ENCODE data around the gene GAB2.

Gene GAB2

DNA sequence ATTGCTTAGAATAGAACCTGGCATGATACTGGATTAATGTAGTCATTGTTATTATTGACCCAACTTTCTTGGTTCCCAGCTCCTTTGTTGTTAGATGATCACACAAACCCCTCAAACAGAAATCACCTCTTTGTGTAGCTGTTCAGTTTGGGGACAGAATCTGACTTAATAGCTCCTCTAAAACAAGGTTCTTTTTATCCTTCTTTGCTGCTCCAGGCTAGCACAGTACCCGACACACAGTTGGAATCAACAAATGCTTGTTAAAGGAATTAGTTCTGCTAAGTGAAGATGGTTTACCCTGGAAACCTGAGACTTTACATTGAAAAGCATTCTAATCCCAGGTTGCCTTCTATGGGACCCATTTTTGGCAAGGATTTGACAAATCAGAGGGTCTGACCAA, 43.9 kb downstream of the GAB2 start:
- Histone ChIP-seq H3K27me3 (ENCODE audit: control insufficient read depth in 1 of 2, insufficient read depth in 2 of 2, low read length in 2 of 2) (no peaks in the 10 kb centered on the region), H3K36me3 (ENCODE audit: control insufficient read depth in 1 of 2, insufficient read depth in 2 of 2, low read length in 2 of 2) (peaks cover 0 to 4% of the 10 kb centered on the region in 2 donors), H3K4me3 (ENCODE audit: low read depth in 1 of 2, low read length in 2 of 2) (no peak overlapping the region), H3K9me3 (ENCODE audit: control insufficient read depth in 1 of 2, low read length in 2 of 2) (peaks cover 0 to 3% of the 10 kb centered on the region in 2 donors), H3K9ac (ENCODE audit: low read depth in 1 of 2, low read length in 2 of 2) (no peak overlapping the region), H3K4me1 (ENCODE audit: control insufficient read depth in 1 of 2, insufficient read depth in 2 of 2, low read length in 2 of 2) (peaks cover 8 to 30% of the 10 kb centered on the region in 2 donors), H3K27ac (ENCODE audit: low read depth, low read length) (no peak overlapping the region)

- peaks cover 8 to 29% of the 10 kb centered on the region in 2 donors for H3K4me1 ChIP-seq (ENCODE audit: control insufficient read depth in 1 of 2, insufficient read depth in 2 of 2, low read length in 2 of 2)
- no peak overlapping the region for H3K9ac ChIP-seq (ENCODE audit: low read depth in 1 of 2, low read length in 2 of 2)
- no peak overlapping the region for H3K4me3 ChIP-seq (ENCODE audit: low read depth in 1 of 2, low read length in 2 of 2)
- no peak overlapping the region for H3K27ac ChIP-seq (ENCODE audit: low read depth, low read length)
- H3K36me3 ChIP-seq (ENCODE audit: control insufficient read depth in 1 of 2, insufficient read depth in 2 of 2, low read length in 2 of 2): peaks cover 0 to 2% of the 10 kb centered on the region in 2 donors
- no peaks in the 10 kb centered on the region for H3K27me3 ChIP-seq (ENCODE audit: control insufficient read depth in 1 of 2, insufficient read depth in 2 of 2, low read length in 2 of 2)
- H3K9me3 ChIP-seq (ENCODE audit: control insufficient read depth in 1 of 2, low read length in 2 of 2): peaks cover 0 to 3% of the 10 kb centered on the region in 2 donors
Measured at GRCh38 chr11:78372114-78372768, 45.4 kb downstream of the GAB2 start.

DNA sequence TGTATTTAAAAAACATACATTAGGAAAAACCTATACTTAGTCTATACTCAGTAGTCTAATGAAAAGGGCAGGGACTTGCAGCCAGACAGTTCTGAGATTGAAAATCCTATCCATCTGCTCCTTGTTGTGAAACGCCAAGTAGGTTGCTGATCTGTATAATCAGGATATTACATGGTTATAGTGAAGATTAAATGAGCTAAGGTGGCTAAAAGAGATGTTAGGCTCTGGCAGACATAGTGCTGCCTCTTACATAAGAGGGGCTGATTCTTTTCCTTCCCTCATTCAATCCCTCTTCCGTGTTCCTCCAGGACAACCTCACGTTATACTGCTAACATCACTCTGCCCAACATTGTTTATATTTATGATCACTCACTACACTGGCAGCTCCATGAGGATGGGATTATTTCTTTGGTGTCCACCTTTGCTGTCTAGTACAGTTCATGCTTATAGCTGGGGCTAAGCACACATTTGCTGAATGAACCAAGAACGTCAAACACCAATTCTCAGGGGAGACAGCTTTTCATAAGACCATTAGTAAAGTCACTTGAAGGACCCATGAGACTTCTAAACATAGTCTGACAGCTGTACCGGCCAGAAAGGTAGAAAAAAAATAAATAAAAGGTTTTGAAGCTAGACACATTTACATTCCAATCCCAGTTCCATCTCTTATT, 46.3 kb downstream of the GAB2 start:
- Histone ChIP-seq H3K27me3 (ENCODE audit: control insufficient read depth in 1 of 2, insufficient read depth in 2 of 2, low read length in 2 of 2) (no peaks in the 10 kb centered on the region), H3K9me3 (ENCODE audit: control insufficient read depth in 1 of 2, low read length in 2 of 2) (no peaks in the 10 kb centered on the region), H3K4me1 (ENCODE audit: control insufficient read depth in 1 of 2, insufficient read depth in 2 of 2, low read length in 2 of 2) (peaks cover 8 to 29% of the 10 kb centered on the region in 2 donors), H3K27ac (ENCODE audit: low read depth, low read length) (no peak overlapping the region), H3K9ac (ENCODE audit: low read depth in 1 of 2, low read length in 2 of 2) (no peak overlapping the region), H3K36me3 (ENCODE audit: control insufficient read depth in 1 of 2, insufficient read depth in 2 of 2, low read length in 2 of 2) (no peaks in the 10 kb centered on the region), H3K4me3 (ENCODE audit: low read depth in 1 of 2, low read length in 2 of 2) (no peak overlapping the region)

DNA sequence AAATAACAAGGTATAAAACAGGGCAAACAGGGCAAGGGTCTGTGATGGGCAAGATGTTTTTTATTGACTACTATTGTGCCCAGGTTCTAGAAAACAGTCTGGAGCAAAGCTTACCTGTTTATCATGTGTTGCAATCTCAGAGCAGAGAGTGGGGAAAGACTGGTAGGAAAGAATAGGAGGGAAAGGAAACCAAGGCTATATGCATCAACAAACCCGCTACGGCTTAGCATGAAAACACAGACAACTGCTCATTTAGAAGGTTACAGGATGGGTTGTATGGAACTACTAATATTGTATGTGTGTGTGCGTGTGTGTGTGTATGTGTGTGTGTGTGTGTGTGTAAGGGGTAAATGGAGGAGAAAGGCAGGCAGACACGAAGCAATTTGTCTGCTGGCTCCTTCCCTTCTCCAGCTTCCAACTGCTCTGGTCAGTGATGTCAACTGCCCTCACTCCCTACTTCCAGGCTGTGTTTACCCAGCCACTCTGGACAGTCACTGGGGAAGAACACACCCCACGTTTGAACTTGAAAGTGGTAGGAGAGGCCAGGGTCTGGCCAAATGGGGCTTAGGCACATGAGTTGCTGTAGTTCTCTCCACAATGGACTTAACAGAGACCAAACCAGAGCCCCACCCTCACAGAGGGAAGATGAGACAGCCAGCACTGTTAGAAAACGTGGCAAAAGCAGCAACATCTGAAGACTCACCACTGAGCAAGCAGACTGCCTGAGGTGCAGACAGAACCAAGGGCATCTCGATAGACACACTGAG, 47.0 kb downstream of the GAB2 start:
- no peak overlapping the region for H3K9ac ChIP-seq (ENCODE audit: low read depth in 1 of 2, low read length in 2 of 2)
- H3K27ac ChIP-seq (ENCODE audit: low read depth, low read length): no peak overlapping the region
- peaks cover 8 to 32% of the 10 kb centered on the region in 2 donors for H3K4me1 ChIP-seq (ENCODE audit: control insufficient read depth in 1 of 2, insufficient read depth in 2 of 2, low read length in 2 of 2)
- H3K4me3 ChIP-seq (ENCODE audit: low read depth in 1 of 2, low read length in 2 of 2): no peak overlapping the region
- no peaks in the 10 kb centered on the region for H3K9me3 ChIP-seq (ENCODE audit: control insufficient read depth in 1 of 2, low read length in 2 of 2)
- no peaks in the 10 kb centered on the region for H3K27me3 ChIP-seq (ENCODE audit: control insufficient read depth in 1 of 2, insufficient read depth in 2 of 2, low read length in 2 of 2)
- no peaks in the 10 kb centered on the region for H3K36me3 ChIP-seq (ENCODE audit: control insufficient read depth in 1 of 2, insufficient read depth in 2 of 2, low read length in 2 of 2)

DNA sequence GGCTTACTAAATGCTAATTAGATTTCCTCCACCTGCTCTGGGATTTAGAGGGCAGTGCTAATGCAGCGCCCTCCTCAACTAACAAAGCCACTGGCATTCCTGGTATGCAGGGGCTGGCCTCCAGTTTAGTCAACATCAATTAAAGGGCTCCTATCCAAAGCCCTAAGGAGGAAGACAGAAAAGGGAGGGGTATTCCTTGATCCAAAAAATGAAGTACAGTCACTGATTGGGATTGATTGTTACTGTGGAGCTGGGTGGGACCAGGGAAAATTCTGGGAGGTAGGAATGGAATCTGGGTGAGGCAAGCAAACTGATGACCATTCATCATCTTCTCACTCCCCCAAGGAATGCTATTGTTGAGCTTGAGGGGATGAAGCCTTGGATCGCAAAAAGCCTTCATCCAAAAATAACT, 52.2 kb downstream of the GAB2 start:
- H3K27ac ChIP-seq (ENCODE audit: low read depth, low read length): no peak overlapping the region
- H3K9me3 ChIP-seq (ENCODE audit: control insufficient read depth in 1 of 2, low read length in 2 of 2): no peaks in the 10 kb centered on the region
- no peaks in the 10 kb centered on the region for H3K36me3 ChIP-seq (ENCODE audit: control insufficient read depth in 1 of 2, insufficient read depth in 2 of 2, low read length in 2 of 2)
- H3K9ac ChIP-seq (ENCODE audit: low read depth in 1 of 2, low read length in 2 of 2): no peak overlapping the region
- no peak overlapping the region for H3K4me3 ChIP-seq (ENCODE audit: low read depth in 1 of 2, low read length in 2 of 2)
- peaks cover 0 to 12% of the 10 kb centered on the region in 2 donors for H3K4me1 ChIP-seq (ENCODE audit: control insufficient read depth in 1 of 2, insufficient read depth in 2 of 2, low read length in 2 of 2)
- no peaks in the 10 kb centered on the region for H3K27me3 ChIP-seq (ENCODE audit: control insufficient read depth in 1 of 2, insufficient read depth in 2 of 2, low read length in 2 of 2)

GRCh38 chr11:78364128-78364751, 53.4 kb downstream of the GAB2 start:
- Histone ChIP-seq H3K9me3 (ENCODE audit: control insufficient read depth in 1 of 2, low read length in 2 of 2) (no peaks in the 10 kb centered on the region), H3K27me3 (ENCODE audit: control insufficient read depth in 1 of 2, insufficient read depth in 2 of 2, low read length in 2 of 2) (no peaks in the 10 kb centered on the region), H3K4me1 (ENCODE audit: control insufficient read depth in 1 of 2, insufficient read depth in 2 of 2, low read length in 2 of 2) (peaks cover 0 to 9% of the 10 kb centered on the region in 2 donors), H3K36me3 (ENCODE audit: control insufficient read depth in 1 of 2, insufficient read depth in 2 of 2, low read length in 2 of 2) (no peaks in the 10 kb centered on the region), H3K9ac (ENCODE audit: low read depth in 1 of 2, low read length in 2 of 2) (no peak overlapping the region), H3K4me3 (ENCODE audit: low read depth in 1 of 2, low read length in 2 of 2) (no peak overlapping the region), H3K27ac (ENCODE audit: low read depth, low read length) (no peak overlapping the region)

- Histone ChIP-seq H3K9me3 (ENCODE audit: control insufficient read depth in 1 of 2, low read length in 2 of 2) (no peaks in the 10 kb centered on the region), H3K27ac (ENCODE audit: low read depth, low read length) (no peak overlapping the region), H3K4me1 (ENCODE audit: control insufficient read depth in 1 of 2, insufficient read depth in 2 of 2, low read length in 2 of 2) (peaks cover 0 to 9% of the 10 kb centered on the region in 2 donors), H3K36me3 (ENCODE audit: control insufficient read depth in 1 of 2, insufficient read depth in 2 of 2, low read length in 2 of 2) (no peaks in the 10 kb centered on the region), H3K9ac (ENCODE audit: low read depth in 1 of 2, low read length in 2 of 2) (no peak overlapping the region), H3K27me3 (ENCODE audit: control insufficient read depth in 1 of 2, insufficient read depth in 2 of 2, low read length in 2 of 2) (no peaks in the 10 kb centered on the region), H3K4me3 (ENCODE audit: low read depth in 1 of 2, low read length in 2 of 2) (no peak overlapping the region)
Measured at GRCh38 chr11:78363024-78363619, 54.5 kb downstream of the GAB2 start.

DNA sequence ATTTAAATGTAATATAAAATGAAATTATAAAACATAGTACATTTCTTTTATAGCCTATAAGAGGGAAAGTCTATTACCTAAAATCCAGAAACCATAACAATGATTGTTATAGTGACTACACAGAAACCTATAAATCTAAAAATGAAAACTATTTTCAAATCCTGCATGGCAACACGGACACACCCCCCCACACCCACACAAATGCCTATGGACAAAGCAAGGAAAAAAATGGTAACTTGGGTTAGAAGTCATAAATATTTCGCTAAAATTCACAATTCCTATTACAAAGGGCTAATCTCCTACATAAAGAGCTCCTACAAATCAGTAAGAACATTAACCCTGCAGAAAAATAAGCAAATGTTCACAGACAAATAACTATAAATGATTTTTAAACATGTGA, 56.4 kb downstream of the GAB2 start:
- no peaks in the 10 kb centered on the region for H3K9me3 ChIP-seq (ENCODE audit: control insufficient read depth in 1 of 2, low read length in 2 of 2)
- no peaks in the 10 kb centered on the region for H3K27me3 ChIP-seq (ENCODE audit: control insufficient read depth in 1 of 2, insufficient read depth in 2 of 2, low read length in 2 of 2)
- H3K4me1 ChIP-seq (ENCODE audit: control insufficient read depth in 1 of 2, insufficient read depth in 2 of 2, low read length in 2 of 2): peaks cover 0 to 9% of the 10 kb centered on the region in 2 donors
- no peak overlapping the region for H3K4me3 ChIP-seq (ENCODE audit: low read depth in 1 of 2, low read length in 2 of 2)
- H3K36me3 ChIP-seq (ENCODE audit: control insufficient read depth in 1 of 2, insufficient read depth in 2 of 2, low read length in 2 of 2): no peaks in the 10 kb centered on the region
- H3K9ac ChIP-seq (ENCODE audit: low read depth in 1 of 2, low read length in 2 of 2): no peak overlapping the region
- H3K27ac ChIP-seq (ENCODE audit: low read depth, low read length): no peak overlapping the region

DNA sequence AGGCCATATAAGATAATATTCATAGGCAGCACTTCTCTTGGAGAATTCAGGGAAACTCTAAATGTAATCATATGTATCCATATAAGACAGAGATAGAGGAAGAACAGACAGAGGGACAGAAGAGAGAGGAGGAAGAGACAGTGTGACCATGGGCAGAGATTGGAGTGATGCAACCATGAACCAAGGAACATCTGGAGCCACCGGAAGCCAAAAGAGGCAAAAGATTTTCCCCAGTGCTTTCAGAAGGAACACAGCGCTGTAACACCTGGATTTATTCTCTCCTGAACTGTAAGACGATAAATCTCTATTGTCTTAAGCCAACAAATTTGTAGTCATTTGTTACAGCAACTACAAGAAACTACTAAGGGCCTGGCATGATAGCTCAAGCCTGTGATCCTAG, 57.7 kb downstream of the GAB2 start:
- Histone ChIP-seq H3K27ac (ENCODE audit: low read depth, low read length) (no peak overlapping the region), H3K36me3 (ENCODE audit: control insufficient read depth in 1 of 2, insufficient read depth in 2 of 2, low read length in 2 of 2) (no peaks in the 10 kb centered on the region), H3K4me1 (ENCODE audit: control insufficient read depth in 1 of 2, insufficient read depth in 2 of 2, low read length in 2 of 2) (no peaks in the 10 kb centered on the region), H3K27me3 (ENCODE audit: control insufficient read depth in 1 of 2, insufficient read depth in 2 of 2, low read length in 2 of 2) (no peaks in the 10 kb centered on the region), H3K9me3 (ENCODE audit: control insufficient read depth in 1 of 2, low read length in 2 of 2) (no peaks in the 10 kb centered on the region), H3K9ac (ENCODE audit: low read depth in 1 of 2, low read length in 2 of 2) (no peak overlapping the region), H3K4me3 (ENCODE audit: low read depth in 1 of 2, low read length in 2 of 2) (no peak overlapping the region)
